ENCODE measurements around the gene QSOX1.

Gene QSOX1

DNA sequence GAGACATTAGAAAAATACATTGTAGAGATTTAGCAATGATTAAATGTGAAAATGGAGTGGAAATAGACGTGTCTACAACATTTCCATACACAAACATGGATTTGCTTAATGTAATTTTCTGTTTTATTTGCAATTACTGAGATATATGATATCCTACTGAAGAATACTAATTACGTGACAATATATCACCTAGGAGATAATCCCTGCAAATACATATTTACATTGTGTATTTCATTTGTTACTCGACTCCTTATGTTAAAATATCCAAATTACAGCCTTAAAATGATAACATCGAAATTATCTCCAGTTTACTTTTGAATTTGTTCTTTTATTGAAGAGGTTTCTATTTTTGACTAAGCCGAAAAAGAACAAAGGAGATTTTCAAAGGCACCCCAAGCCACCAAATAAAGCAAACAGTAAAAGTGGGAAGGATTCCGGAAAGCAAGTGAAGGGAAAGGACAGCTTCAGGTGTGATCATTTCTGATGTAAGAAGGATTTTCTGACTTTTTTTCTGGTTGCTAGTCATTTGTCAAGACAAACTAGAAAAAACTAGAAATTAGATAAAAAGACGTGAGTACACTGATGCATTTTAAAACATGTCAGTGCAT is 83.3 kb downstream of the QSOX1 start:
- Mint-ChIP-seq H3K27ac (no peak overlapping the region), H3K9me3 (no peaks in the 10 kb centered on the region), H3K4me1 (peaks cover 10% of the 10 kb centered on the region), H3K4me3 (no peak overlapping the region), H3K27me3 (ENCODE audit: low read depth) (peaks cover 100% of the 10 kb centered on the region), H3K36me3 (ENCODE audit: low read depth) (no peaks in the 10 kb centered on the region)
- TF ChIP-seq, protein P1, sequence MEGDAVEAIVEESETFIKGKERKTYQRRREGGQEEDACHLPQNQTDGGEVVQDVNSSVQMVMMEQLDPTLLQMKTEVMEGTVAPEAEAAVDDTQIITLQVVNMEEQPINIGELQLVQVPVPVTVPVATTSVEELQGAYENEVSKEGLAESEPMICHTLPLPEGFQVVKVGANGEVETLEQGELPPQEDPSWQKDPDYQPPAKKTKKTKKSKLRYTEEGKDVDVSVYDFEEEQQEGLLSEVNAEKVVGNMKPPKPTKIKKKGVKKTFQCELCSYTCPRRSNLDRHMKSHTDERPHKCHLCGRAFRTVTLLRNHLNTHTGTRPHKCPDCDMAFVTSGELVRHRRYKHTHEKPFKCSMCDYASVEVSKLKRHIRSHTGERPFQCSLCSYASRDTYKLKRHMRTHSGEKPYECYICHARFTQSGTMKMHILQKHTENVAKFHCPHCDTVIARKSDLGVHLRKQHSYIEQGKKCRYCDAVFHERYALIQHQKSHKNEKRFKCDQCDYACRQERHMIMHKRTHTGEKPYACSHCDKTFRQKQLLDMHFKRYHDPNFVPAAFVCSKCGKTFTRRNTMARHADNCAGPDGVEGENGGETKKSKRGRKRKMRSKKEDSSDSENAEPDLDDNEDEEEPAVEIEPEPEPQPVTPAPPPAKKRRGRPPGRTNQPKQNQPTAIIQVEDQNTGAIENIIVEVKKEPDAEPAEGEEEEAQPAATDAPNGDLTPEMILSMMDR (IDR thresholded peaks at IDR 0.05; ENCODE audit: unreplicated experiment in 3 of 3) = no peak

DNA sequence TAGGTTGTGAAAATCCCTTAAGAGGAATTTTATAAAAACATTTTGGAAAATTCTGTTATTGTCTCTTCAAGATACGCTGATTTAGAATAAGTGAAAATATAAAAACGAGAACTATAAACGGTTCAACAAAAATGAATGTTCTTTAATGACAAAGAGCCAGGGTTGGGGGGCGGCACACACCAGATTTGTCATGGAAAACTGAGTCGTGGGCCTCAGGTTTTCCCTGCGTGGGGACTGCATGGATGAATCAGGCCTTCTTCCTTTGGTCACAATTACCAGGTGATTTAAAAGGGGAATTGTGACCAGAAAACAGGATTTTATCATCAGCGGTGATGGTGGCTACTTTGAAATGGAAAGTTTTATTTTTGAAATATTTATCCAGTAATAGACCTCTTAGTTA is 84.0 kb downstream of the QSOX1 start:
- Mint-ChIP-seq H3K27me3 (ENCODE audit: low read depth) (peaks cover 100% of the 10 kb centered on the region), H3K27ac (no peak overlapping the region), H3K36me3 (ENCODE audit: low read depth) (no peaks in the 10 kb centered on the region), H3K9me3 (no peaks in the 10 kb centered on the region), H3K4me1 (peaks cover 10% of the 10 kb centered on the region), H3K4me3 (no peak overlapping the region)
- TF ChIP-seq, protein P1 (IDR thresholded peaks at IDR 0.05; ENCODE audit: unreplicated experiment in 3 of 3) = no peak

DNA sequence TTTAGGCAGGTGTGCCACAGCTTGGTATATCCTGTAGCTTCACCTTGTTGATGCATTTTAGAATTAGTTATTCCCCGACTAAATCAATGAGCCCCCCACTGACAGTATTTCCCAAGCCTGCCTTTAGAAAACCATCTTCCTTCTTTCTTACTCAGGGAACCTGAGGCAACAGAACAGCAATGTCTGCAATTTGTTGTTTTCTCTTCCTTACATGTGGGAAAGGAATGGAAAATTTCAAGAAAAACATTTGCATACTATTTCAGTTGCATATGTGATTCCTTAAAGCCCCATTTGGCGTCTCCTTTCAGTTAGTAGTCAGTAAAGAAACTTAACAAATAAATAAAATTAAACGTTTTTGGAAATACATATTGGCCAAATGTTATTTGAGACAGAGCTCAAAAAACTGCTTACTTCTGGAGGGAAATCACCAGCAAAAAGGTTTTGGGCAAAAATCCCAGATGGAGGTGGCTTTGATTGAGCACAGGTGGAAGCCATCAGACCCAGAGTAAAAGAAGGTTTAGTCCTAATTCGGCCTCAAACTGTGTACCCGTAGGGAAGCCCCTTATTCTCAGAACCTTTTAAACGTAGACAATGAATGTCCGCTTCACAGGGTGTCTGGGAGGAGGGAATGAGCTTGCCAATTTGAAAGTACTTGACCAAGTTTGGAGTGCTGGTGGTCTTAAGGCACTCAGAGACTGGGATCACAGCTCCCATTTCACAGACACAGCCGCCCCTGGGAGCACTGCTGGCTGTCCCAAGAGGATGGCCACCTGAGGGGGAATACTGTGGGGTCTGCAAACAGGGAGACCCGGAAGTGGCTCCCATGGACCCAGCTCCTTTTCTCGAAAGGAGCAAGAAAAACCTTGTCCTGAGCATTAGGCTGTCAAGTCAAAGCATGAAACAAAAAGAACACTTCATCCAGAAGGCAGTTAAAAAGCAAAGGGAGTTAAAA is 84.8 kb downstream of the QSOX1 start:
- Mint-ChIP-seq H3K27me3 (ENCODE audit: low read depth) (peaks cover 100% of the 10 kb centered on the region), H3K36me3 (ENCODE audit: low read depth) (no peaks in the 10 kb centered on the region), H3K4me1 (peaks cover 2% of the 10 kb centered on the region), H3K9me3 (no peaks in the 10 kb centered on the region), H3K27ac (no peak overlapping the region), H3K4me3 (no peak overlapping the region)
- TF ChIP-seq, protein P1 (IDR thresholded peaks at IDR 0.05; ENCODE audit: unreplicated experiment in 3 of 3) = no peak

DNA sequence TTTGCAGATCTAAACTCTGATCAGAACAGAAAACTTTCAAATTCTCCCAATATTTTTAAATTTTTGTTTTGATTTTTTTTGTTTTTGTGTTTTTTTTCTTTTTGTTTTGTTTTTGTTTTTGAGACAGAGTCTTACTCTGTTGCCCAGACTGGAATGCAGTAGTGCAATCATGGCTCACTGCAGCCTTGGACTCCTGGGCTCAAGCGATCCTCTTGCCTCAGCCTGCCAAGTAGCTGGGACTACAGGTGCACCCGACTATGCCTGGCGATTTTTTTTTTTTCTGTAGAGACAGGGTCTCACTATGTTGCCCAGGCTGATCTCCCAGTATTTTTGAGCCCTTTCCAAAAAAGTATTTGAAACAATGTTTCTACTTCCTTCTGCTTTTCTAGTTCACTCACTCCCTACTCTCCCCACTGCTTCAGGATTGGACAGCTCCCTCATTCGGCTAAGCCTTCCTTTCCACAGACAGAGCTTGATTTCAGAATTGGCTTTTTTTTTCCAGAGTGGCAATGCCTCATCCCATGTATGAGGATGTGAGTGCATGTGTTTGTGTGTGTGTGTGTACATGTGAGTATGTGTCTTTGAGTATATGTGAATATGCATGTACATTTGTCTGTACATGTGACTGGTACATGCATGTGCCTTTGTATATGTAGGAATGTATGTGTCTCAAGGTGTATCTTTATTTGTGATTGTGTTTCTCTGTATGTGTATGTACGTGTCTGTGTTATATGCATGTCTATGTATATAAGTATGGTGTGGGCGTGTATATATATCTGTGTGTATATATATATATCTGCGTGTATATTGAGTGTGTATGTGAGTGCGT is 87.3 kb downstream of the QSOX1 start:
- no peaks in the 10 kb centered on the region for H3K9me3 Mint-ChIP-seq
- H3K36me3 Mint-ChIP-seq (ENCODE audit: low read depth) = no peaks in the 10 kb centered on the region
- no peaks in the 10 kb centered on the region for H3K4me1 Mint-ChIP-seq
- H3K27me3 Mint-ChIP-seq (ENCODE audit: low read depth) = peaks cover 100% of the 10 kb centered on the region
- TF ChIP-seq, protein P1 (IDR thresholded peaks at IDR 0.05; ENCODE audit: unreplicated experiment in 3 of 3) = no peak
- H3K27ac Mint-ChIP-seq = no peak overlapping the region
- H3K4me3 Mint-ChIP-seq = no peak overlapping the region

DNA sequence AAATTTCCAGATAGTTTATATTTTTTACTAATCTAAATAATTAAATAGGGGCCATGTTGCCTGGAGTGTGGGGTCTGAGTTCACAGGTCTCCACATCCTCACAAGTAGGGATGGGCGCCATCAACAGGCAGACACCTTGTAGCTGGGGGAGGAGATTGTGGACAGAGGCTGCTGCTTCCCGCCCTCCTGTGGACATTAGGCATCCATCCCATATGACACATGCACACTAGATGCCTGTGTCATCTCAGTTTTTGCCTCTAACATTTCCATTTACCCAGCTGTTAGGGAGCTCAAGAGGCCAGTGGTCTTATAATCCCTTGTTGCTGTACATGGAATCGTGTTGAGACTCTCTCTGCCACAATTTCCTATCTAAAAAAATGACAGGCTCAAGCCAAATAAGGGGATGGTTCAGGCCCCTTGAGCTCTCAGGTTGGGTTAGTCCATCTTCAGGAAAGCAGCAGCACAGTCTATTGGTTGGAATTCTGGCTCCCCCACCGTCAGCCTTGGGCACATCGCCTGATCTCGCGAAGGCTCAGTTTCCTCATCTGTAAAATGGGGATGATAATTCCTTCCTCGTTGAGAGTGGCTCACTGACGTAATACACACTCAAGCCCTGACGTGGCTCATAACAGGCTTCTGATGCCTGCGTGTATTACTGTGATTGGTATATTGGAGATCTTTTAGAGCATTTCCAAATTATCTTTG is 89.0 kb downstream of the QSOX1 start:
- H3K36me3 Mint-ChIP-seq (ENCODE audit: low read depth) = no peaks in the 10 kb centered on the region
- no peaks in the 10 kb centered on the region for H3K4me1 Mint-ChIP-seq
- peaks cover 96% of the 10 kb centered on the region for H3K27me3 Mint-ChIP-seq (ENCODE audit: low read depth)
- H3K9me3 Mint-ChIP-seq = no peaks in the 10 kb centered on the region
- H3K4me3 Mint-ChIP-seq = no peak overlapping the region
- TF ChIP-seq, protein P1 (IDR thresholded peaks at IDR 0.05; ENCODE audit: unreplicated experiment in 3 of 3) = no peak
- H3K27ac Mint-ChIP-seq = no peak overlapping the region
